HAP-1 (cell line): ENCODE data around the gene UNC79.

Source experiments
- DNase-seq, 2 experiments: peaks; one replicate each; pipeline ENCODE4 v3.0.0-alpha.2; 2016 to 2020; ENCODE audit warnings: low spot score in 2 of 2
- H3K27me3 ChIP-seq: fragments of 250-450 bp; sonication (Bioruptor Pico); 2 replicates; pipeline ENCODE4 v1.5.1; 2020; ENCODE audit warnings: low read depth, mild to moderate bottlenecking, moderate library complexity
- H3K36me3 ChIP-seq: fragments of 250-450 bp; sonication (Bioruptor Pico); replicated peaks from 2 replicates; pipeline ENCODE4 v1.5.1; 2020; ENCODE audit warnings: mild to moderate bottlenecking
- H3K4me1 ChIP-seq: fragments of 250-450 bp; sonication (Bioruptor Pico); 2 replicates; pipeline ENCODE4 v1.5.1; 2020; ENCODE audit warnings: mild to moderate bottlenecking
- H3K4me3 ChIP-seq: fragments of 250-450 bp; sonication (Bioruptor Pico); 2 replicates; pipeline ENCODE4 v1.5.1; 2020; ENCODE audit warnings: mild to moderate bottlenecking, moderate library complexity
- H3K9me3 ChIP-seq: fragments of 250-450 bp; sonication (Bioruptor Pico); 2 replicates; pipeline ENCODE4 v1.5.1; 2020; ENCODE audit warnings: mild to moderate bottlenecking, moderate library complexity
- in situ Hi-C: fragments of 300-500 bp; cut with MboI; formaldehyde crosslinking; loops from 3 replicates; pipeline ENCODE4 v1.14.3; 2020; ENCODE audit warnings: low sequenced_read_pairs, inconsistent platforms, mixed read lengths

The UNC79 gene

DNA sequence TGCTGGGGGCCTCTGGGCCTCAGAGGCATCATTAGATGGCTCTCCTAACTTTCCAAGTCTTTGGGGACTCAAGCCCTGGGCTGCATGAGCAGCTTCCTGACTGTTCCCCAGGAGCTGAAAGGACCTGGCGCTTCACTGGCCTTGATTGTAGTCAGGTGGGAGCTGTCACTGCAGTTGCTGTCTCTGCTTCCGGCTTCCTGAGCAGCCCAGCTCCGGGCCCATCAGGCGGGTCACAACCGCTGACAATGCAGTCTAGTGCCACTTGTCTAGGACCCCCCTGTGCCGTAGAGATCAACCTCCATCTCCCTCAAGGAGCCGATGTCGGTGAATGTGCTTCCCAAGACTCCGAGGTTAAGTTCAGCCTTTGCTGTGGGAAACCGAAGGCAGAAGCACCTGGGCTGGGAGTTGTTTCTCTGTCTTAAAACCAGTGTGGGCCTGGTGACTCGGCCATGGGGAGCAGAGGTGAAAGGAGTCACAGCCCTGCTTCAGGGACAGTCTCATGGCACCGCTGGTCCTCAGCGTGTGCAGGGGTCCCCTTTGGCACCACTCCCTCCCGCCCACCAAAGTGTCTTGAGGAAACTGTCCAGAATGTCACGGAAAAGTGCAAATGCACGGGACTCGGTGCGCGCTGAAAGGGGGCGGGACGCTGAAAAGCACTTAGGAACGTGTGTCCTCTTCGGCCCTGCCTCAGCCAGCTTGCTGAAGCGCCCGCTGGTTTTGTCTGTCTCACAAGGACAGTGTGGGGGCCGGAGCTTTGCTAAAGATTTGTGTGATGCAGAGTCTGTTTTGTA, 312.7 kb downstream of the UNC79 start:
- in situ Hi-C loops: no loop called here
- Histone ChIP-seq H3K4me1 (no peaks in the 10 kb centered on the region), H3K36me3 (no peaks in the 10 kb centered on the region), H3K4me3 (no peak overlapping the region), H3K27me3 (no peaks in the 10 kb centered on the region), H3K9me3 (no peaks in the 10 kb centered on the region)
- DNase-seq: no peak

DNA sequence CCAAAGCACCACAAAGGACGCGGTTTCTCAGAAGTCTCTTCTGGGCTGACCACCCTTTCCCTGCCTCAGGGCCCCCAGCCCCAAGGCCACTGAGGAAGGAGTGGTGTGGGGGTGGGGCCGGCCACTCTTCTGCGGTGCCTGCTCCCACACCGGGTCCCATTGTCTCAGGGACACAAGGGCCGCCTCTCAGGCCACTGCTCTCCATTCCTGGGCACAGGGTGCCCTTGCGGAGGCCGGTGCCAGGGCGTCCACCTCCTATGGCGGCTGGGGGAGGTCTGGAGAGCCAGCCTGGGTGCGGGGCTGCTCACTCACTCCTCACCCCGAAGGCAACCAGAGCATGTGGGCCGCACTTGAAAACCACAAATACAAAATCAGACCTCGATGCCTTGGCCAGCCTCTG, 313.4 kb downstream of the UNC79 start:
- Histone ChIP-seq H3K9me3 (no peaks in the 10 kb centered on the region), H3K4me3 (no peak overlapping the region), H3K36me3 (no peaks in the 10 kb centered on the region), H3K4me1 (no peaks in the 10 kb centered on the region), H3K27me3 (no peaks in the 10 kb centered on the region)
- DNase-seq: no peak
- in situ Hi-C loops: no loop called here

DNA sequence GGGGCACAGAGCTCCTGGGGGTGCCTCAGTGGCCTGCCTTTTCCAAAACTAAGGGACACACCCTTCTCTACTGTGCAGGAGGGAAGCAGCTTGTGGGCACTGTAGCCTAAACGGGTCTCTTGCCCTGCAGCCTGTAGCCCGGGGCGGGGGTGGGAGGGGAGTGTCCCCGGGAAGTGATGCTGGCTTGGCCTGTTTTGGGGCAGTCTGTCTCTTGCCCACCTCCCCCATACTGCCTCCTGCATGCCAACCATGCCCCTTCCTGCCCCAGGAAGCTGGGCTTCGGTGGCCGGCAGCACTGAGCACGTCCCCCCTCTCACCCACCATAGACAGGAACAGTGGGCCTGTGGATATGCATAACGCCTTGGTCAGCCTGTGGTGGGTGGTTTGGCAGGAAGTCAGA, 314.1 kb downstream of the UNC79 start:
- Histone ChIP-seq H3K36me3 (no peaks in the 10 kb centered on the region), H3K4me1 (no peaks in the 10 kb centered on the region), H3K4me3 (no peak overlapping the region), H3K9me3 (no peaks in the 10 kb centered on the region), H3K27me3 (no peaks in the 10 kb centered on the region)
- no peak for DNase-seq
- in situ Hi-C loops: no loop called here

- in situ Hi-C loops: no loop called here
- Histone ChIP-seq H3K27me3 (no peaks in the 10 kb centered on the region), H3K36me3 (no peaks in the 10 kb centered on the region)
These were observed 315.0 kb downstream of the UNC79 start for GRCh38 chr14:93745603-93746273.

GRCh38 chr14:93747102-93747501, 316.4 kb downstream of the UNC79 start:
- Histone ChIP-seq H3K4me1 (no peaks in the 10 kb centered on the region), H3K27me3 (no peaks in the 10 kb centered on the region), H3K4me3 (no peak overlapping the region), H3K36me3 (no peaks in the 10 kb centered on the region), H3K9me3 (no peaks in the 10 kb centered on the region)
- in situ Hi-C loops: no loop called here
- DNase-seq: no peak

More at GRCh38 chr14:93745603-93746273, 315.0 kb downstream of the UNC79 start:
- Histone ChIP-seq H3K4me1 (no peaks in the 10 kb centered on the region), H3K9me3 (no peaks in the 10 kb centered on the region), H3K4me3 (no peak overlapping the region)
- no peak for DNase-seq

DNA sequence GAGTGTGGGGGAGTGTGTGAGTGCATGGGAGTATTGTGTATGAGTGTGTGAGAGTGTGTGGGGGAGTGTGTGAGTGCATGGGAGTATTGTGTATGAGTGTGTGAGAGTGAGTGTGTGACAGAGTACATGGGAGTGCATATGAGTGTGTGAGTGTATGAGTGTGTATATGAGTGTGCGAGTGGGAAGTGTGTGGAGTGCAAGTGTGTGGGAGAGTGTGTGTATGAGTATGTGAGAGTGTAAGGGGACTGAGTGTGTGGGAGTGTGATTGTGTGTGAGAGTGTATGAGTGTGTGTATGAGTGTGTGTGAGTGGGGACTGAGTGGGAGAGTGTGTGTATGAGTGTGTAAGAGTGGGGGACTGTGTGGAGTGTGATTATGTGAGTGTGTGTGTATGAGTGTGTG, 316.8 kb downstream of the UNC79 start:
- H3K4me3 ChIP-seq: no peak overlapping the region
- no peaks in the 10 kb centered on the region for H3K27me3 ChIP-seq
- H3K9me3 ChIP-seq: no peaks in the 10 kb centered on the region
- in situ Hi-C loops: no loop called here
- H3K36me3 ChIP-seq: no peaks in the 10 kb centered on the region
- H3K4me1 ChIP-seq: no peaks in the 10 kb centered on the region
- DNase-seq: no peak

- no peak overlapping the region for H3K4me3 ChIP-seq
- no peaks in the 10 kb centered on the region for H3K27me3 ChIP-seq
- no peaks in the 10 kb centered on the region for H3K4me1 ChIP-seq
- no peaks in the 10 kb centered on the region for H3K36me3 ChIP-seq
- DNase-seq: no peak
- in situ Hi-C loops: no loop called here
- no peaks in the 10 kb centered on the region for H3K9me3 ChIP-seq
These were observed 317.7 kb downstream of the UNC79 start for GRCh38 chr14:93748208-93749075.

DNA sequence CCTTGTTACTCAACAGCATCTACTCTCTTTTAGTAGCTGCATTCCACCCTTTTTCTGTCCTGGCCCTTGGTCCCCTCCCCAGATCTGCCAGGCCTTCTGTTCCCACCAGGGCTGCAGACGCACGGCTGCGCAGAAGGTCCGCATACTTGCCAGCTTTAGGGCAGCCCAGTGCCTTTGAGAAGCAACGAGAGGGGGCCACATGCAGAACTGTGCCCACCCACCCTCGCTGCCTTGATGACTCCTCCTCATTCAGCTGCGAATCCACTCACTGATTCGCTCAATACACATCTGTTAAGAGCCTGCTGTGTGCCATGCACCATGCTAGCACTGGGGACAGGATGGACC, 318.3 kb downstream of the UNC79 start:
- Histone ChIP-seq H3K27me3 (no peaks in the 10 kb centered on the region), H3K4me1 (no peaks in the 10 kb centered on the region), H3K9me3 (no peaks in the 10 kb centered on the region), H3K36me3 (no peaks in the 10 kb centered on the region), H3K4me3 (no peak overlapping the region)
- DNase-seq: no peak
- in situ Hi-C loops: no loop called here

- no peaks in the 10 kb centered on the region for H3K27me3 ChIP-seq
- H3K9me3 ChIP-seq: no peaks in the 10 kb centered on the region
- no peak for DNase-seq
- no peak overlapping the region for H3K4me3 ChIP-seq
- in situ Hi-C loops: no loop called here
- H3K36me3 ChIP-seq: no peaks in the 10 kb centered on the region
- H3K4me1 ChIP-seq: no peaks in the 10 kb centered on the region
These were observed 321.4 kb downstream of the UNC79 start for GRCh38 chr14:93751946-93752655.

DNA sequence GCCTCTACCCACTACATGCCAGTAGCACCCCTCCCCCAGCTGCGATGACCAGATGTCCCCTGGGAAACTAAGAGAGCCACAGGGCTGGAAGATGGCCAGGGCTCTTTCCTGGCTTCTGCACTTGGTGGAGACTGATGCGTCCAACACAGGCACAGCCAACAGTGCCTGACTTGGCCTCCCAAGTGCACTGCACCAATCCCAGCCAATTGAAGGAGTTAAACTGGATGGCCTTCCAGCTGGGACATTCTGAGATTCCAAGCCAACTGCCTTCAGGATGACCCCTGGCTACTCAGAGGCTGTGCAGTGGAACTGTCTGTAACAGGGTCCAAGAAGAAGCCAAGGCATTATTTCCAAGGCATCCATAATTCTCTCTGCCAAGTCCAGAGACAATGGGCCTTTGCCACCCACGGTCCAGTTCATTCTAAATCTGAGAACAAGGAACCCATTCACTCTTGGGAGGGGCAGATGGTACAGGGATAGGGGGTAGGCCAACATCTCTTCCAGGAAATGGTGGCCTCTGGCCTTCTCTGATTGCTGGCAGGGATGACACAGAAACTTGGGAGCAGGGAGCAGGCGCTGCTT, 322.3 kb downstream of the UNC79 start:
- no peaks in the 10 kb centered on the region for H3K9me3 ChIP-seq
- in situ Hi-C loops: no loop called here
- no peaks in the 10 kb centered on the region for H3K27me3 ChIP-seq
- H3K36me3 ChIP-seq: no peaks in the 10 kb centered on the region
- H3K4me1 ChIP-seq: no peaks in the 10 kb centered on the region
- DNase-seq: no peak
- H3K4me3 ChIP-seq: no peak overlapping the region

DNA sequence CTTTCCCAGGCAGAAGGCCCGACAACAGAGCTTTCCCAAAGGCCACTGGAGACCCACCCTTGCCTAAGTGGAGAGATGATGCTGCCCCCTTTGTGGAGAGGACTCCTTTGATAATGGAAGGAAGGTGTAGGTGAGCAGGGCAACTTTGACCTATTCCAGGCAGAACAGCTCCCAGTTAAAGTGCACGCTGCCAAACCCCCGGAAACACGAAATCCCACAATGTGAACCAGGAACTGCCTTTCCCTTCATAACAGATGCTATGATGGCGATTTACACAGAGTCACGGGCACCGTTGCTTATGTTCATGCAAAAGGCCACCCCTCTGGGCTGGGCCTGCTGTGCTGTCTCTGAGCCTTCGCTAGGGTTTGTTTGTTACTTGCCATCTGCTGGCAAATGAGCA, 322.9 kb downstream of the UNC79 start:
- Histone ChIP-seq H3K27me3 (no peaks in the 10 kb centered on the region), H3K4me3 (no peak overlapping the region), H3K4me1 (no peaks in the 10 kb centered on the region), H3K9me3 (no peaks in the 10 kb centered on the region), H3K36me3 (no peaks in the 10 kb centered on the region)
- in situ Hi-C loops: no loop called here
- no peak for DNase-seq

DNA sequence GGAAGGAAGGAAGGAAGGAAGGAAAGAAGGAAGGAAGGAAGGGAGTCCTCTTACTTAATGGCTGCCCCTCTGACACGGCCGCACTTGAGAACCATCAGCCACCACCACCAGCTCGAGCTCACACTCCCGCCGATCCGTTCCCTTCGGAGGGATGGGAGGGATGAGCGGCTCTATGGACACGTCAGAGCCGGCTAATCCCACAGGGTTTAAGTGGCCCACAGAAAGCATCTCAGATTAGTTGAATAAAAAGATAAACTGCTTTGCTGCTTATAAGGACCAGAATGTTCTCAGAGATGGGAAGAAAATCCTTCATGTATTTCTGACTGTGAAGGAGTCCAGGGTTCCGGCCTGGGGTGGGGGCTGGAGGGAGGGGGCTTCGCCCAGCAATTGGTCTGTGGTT, 326.5 kb downstream of the UNC79 start:
- H3K27me3 ChIP-seq: no peaks in the 10 kb centered on the region
- H3K4me1 ChIP-seq: no peaks in the 10 kb centered on the region
- DNase-seq: no peak
- no peaks in the 10 kb centered on the region for H3K9me3 ChIP-seq
- H3K36me3 ChIP-seq: no peaks in the 10 kb centered on the region
- H3K4me3 ChIP-seq: no peak overlapping the region
- in situ Hi-C loops: no loop called here
